Esophagus muscularis mucosa (tissue), 3 donors: ENCODE data around the gene ASTN2.

Source experiments
- CTCF ChIP-seq, 3 experiments: fragments of 200-600 bp in 2 of 3; fragments of 450-650 bp in 1 of 3; sonication (generic) in 2 of 3; IDR thresholded peaks; one replicate each; pipeline ENCODE4 v1.5.1; 2017 to 2019; ENCODE audit warnings: antibody characterized with exemption in 3 of 3, mild to moderate bottlenecking in 2 of 3, moderate library complexity in 1 of 3
- POLR2A ChIP-seq: fragments of 450-650 bp; IDR thresholded peaks from one replicate; pipeline ENCODE4 v1.6.1; 2017; ENCODE audit warnings: antibody characterized with exemption, moderate library complexity, mild to moderate bottlenecking, low read depth

- TF ChIP-seq CTCF (IDR thresholded peaks at IDR 0.05) (no peak), POLR2A (no peak)
Measured at GRCh38 chr9:117083559-117083958, 331.3 kb downstream of the ASTN2 start.
